Left ventricle myocardium superior (tissue), 1 donor: ENCODE measurements around the gene ARSG. TPM values are rescaled to one million over a fixed set of nuclear protein-coding genes. Genes with fewer than 3 reads are reported as not detected.
A peak's percentile ranks its signal among the peaks of the same experiment; 100 is the strongest.
"Not testable (repeated sequence)": the region's sequence is repeated elsewhere in the genome, so short reads cannot be mapped to it uniquely, and the experiment has no call there.

Experiments
- ATAC-seq: fragments of 200-7000 bp; cut with Tn5 transposase; one replicate; pipeline ENCODE4 v1.9.1; 2020; ENCODE audit warnings: mild to moderate bottlenecking, moderate library complexity
- DNase-seq: peaks from one replicate; pipeline ENCODE4 v3.0.0-alpha.2; 2020
- intact Hi-C: fragments of 100-400 bp; cut with micrococcal nuclease; formaldehyde crosslinking; loops from one replicate; pipeline ENCODE4 v1.11.0; 2022
- total RNA-seq: library from RNA; stranded (reverse); fragmentation: NEBNext Ultra II Directional; extraction: Animal tissue kit (Norgen Biotek cat#: 25700); gene quantifications from one replicate; pipeline ENCODE4 v1.2.1, GENCODE V29; 2021
- donor health status: DM: no; HTN: yes; CAD: no; lungs with severe emphysema.

ARSG gene
- total RNA-seq, 1 donor from 2014 or later = 3.3 TPM

GRCh38 chr17:68354311-68354710, 63.0 kb downstream of the ARSG start:
- DNase-seq, ATAC-seq, intact Hi-C loops: not testable (repeated sequence)

GRCh38 chr17:68355108-68355507, 63.8 kb downstream of the ARSG start:
- DNase-seq, ATAC-seq, intact Hi-C loops: not testable (repeated sequence)

GRCh38 chr17:68356520-68356919, 65.2 kb downstream of the ARSG start:
- DNase-seq (no peak), ATAC-seq (no peak)
- intact Hi-C loops = no loop called here

- ATAC-seq = no peak
- DNase-seq = no peak
- intact Hi-C loops = no loop called here
Observed at GRCh38 chr17:68356949-68357455, 65.7 kb downstream of the ARSG start.

GRCh38 chr17:68357886-68358285, 66.6 kb downstream of the ARSG start:
- no peak for ATAC-seq
- intact Hi-C loops = no loop called here
- no peak for DNase-seq

- DNase-seq (no peak), ATAC-seq (no peak)
- intact Hi-C loops = no loop called here
Observed at GRCh38 chr17:68359791-68360535, 68.7 kb downstream of the ARSG start.

GRCh38 chr17:68365469-68365868, 74.2 kb downstream of the ARSG start:
- ATAC-seq (no peak), DNase-seq (no peak)
- intact Hi-C loops = no loop called here

GRCh38 chr17:68368387-68368786, 77.1 kb downstream of the ARSG start:
- no peak for ATAC-seq
- no peak for DNase-seq
- intact Hi-C loops = no loop called here

- DNase-seq (no peak), ATAC-seq (no peak)
- intact Hi-C loops = no loop called here
Observed at GRCh38 chr17:68375566-68375965, 84.3 kb downstream of the ARSG start.

- ATAC-seq, intact Hi-C loops: not testable (repeated sequence)
Observed at GRCh38 chr17:68376178-68376577, 84.9 kb downstream of the ARSG start.

GRCh38 chr17:68377771-68378267, 86.5 kb downstream of the ARSG start:
- ATAC-seq = no peak
- no peak for DNase-seq
- intact Hi-C loops = no loop called here

More at GRCh38 chr17:68376178-68376577, 84.9 kb downstream of the ARSG start:
- not testable (repeated sequence) for DNase-seq

GRCh38 chr17:68378268-68379176, 87.2 kb downstream of the ARSG start:
- ATAC-seq (peak; percentile 92), DNase-seq (peak; percentile 97)
- intact Hi-C loops = no loop called here

GRCh38 chr17:68379177-68379510, 87.8 kb downstream of the ARSG start:
- DNase-seq (no peak), ATAC-seq (no peak)
- intact Hi-C loops = no loop called here

GRCh38 chr17:68379692-68380677, 88.7 kb downstream of the ARSG start:
- ATAC-seq = no peak
- intact Hi-C loops = no loop called here
- no peak for DNase-seq

GRCh38 chr17:68381076-68381900, 90.0 kb downstream of the ARSG start:
- ATAC-seq (no peak), DNase-seq (no peak)
- intact Hi-C loops = no loop called here

GRCh38 chr17:68382582-68383085, 91.3 kb downstream of the ARSG start:
- intact Hi-C loops = no loop called here

GRCh38 chr17:68383120-68383442, 91.8 kb downstream of the ARSG start:
- no peak for ATAC-seq
- DNase-seq = no peak
- intact Hi-C loops = no loop called here

More at GRCh38 chr17:68382582-68383085, 91.3 kb downstream of the ARSG start:
- no peak for DNase-seq
- ATAC-seq = no peak
